ENCODE data around the gene SPATA16.

DNA sequence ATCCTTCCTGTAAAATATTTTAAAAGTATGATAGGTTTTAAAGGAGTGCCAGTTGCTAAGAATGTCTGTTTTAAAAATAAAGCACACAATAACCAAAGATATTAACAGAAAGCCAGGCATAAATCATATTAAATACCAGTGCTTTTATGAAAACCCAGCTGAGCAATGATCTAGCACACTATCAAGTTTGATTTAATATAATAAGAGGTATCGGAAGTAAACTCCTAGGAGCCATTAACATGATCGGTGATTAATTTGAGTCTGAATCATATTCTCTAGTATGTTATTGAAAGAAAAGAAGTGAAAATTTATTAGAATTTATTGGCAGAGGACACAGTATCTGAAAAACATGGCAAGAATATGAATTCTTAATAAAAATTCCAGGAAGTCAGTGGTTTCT is 91.7 kb downstream of the SPATA16 start:
- no peak for TF ChIP-seq POLR2A (IDR thresholded peaks at IDR 0.05)
- TF ChIP-seq, protein P1, sequence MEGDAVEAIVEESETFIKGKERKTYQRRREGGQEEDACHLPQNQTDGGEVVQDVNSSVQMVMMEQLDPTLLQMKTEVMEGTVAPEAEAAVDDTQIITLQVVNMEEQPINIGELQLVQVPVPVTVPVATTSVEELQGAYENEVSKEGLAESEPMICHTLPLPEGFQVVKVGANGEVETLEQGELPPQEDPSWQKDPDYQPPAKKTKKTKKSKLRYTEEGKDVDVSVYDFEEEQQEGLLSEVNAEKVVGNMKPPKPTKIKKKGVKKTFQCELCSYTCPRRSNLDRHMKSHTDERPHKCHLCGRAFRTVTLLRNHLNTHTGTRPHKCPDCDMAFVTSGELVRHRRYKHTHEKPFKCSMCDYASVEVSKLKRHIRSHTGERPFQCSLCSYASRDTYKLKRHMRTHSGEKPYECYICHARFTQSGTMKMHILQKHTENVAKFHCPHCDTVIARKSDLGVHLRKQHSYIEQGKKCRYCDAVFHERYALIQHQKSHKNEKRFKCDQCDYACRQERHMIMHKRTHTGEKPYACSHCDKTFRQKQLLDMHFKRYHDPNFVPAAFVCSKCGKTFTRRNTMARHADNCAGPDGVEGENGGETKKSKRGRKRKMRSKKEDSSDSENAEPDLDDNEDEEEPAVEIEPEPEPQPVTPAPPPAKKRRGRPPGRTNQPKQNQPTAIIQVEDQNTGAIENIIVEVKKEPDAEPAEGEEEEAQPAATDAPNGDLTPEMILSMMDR (IDR thresholded peaks at IDR 0.05): no peak
